Embryonic facial prominence (tissue), 1 donor: Measurements from ENCODE around the gene OIT3.

Experiments
- DNase-seq: peaks from one replicate; pipeline ENCODE4 v3.0.0-alpha.2; 2016; ENCODE audit errors: extremely low spot score

The OIT3 gene

GRCh38 chr10:72952189-72952588, 58.6 kb downstream of the OIT3 start:
- no peak for DNase-seq

GRCh38 chr10:72952642-72953158, 59.2 kb downstream of the OIT3 start:
- no peak for DNase-seq

- no peak for DNase-seq
Observed at GRCh38 chr10:72953687-72954086, 60.1 kb downstream of the OIT3 start.

GRCh38 chr10:72954230-72954595, 60.7 kb downstream of the OIT3 start:
- no peak for DNase-seq

GRCh38 chr10:72954596-72955554, 61.3 kb downstream of the OIT3 start, which contains the start of gene PLA2G12B:
PLA2G12B (minus strand) TSS chr10:72954806; CDS start chr10:72954685, 121 bp downstream.
- no peak for DNase-seq

GRCh38 chr10:72956001-72956400, 62.5 kb downstream of the OIT3 start:
- no peak for DNase-seq

GRCh38 chr10:72976886-72977285, 83.3 kb downstream of the OIT3 start:
- DNase-seq = no peak

- DNase-seq = no peak
Observed at GRCh38 chr10:72979709-72980108, 86.2 kb downstream of the OIT3 start.

GRCh38 chr10:72980348-72980747, 86.8 kb downstream of the OIT3 start:
- DNase-seq = no peak

- DNase-seq = no peak
Observed at GRCh38 chr10:72981028-72981881, 87.7 kb downstream of the OIT3 start.

- no peak for DNase-seq
Observed at GRCh38 chr10:72981882-72982529, 88.5 kb downstream of the OIT3 start.
